ENCODE data around the gene PSAP.

DNA sequence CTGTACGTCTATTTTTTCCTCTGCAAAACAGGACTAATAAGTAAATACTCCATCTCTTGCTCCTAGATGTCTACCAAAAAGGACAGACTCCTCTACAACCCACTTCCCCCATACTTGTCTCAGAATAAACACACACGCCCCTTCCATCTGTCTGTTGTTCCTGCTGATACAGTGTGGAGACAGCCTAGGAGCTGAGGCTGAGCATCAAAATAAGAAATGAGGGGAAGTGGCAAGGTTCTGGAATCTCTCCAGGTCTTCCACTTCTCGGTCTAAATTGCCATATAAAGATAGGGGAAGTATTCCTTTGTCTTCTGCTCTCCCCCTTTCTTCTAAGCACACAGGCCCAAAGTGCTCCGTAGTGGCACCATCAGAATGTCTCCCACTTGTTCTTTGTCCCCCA lies 47.0 kb downstream of the PSAP start:
- TF ChIP-seq, protein P1, sequence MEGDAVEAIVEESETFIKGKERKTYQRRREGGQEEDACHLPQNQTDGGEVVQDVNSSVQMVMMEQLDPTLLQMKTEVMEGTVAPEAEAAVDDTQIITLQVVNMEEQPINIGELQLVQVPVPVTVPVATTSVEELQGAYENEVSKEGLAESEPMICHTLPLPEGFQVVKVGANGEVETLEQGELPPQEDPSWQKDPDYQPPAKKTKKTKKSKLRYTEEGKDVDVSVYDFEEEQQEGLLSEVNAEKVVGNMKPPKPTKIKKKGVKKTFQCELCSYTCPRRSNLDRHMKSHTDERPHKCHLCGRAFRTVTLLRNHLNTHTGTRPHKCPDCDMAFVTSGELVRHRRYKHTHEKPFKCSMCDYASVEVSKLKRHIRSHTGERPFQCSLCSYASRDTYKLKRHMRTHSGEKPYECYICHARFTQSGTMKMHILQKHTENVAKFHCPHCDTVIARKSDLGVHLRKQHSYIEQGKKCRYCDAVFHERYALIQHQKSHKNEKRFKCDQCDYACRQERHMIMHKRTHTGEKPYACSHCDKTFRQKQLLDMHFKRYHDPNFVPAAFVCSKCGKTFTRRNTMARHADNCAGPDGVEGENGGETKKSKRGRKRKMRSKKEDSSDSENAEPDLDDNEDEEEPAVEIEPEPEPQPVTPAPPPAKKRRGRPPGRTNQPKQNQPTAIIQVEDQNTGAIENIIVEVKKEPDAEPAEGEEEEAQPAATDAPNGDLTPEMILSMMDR (conservative IDR thresholded peaks at IDR 0.05; ENCODE audit: low read length), result no peak
- TF ChIP-seq EZH2phosphoT487 (IDR thresholded peaks at IDR 0.05; ENCODE audit: borderline replicate concordance), result no peak
